HAP-1 (cell line): ENCODE results near the gene USP22.
"Not testable (repeated sequence)": the region's sequence is repeated elsewhere in the genome, so short reads cannot be mapped to it uniquely, and the experiment has no call there.

Experiments
- DNase-seq, 2 experiments: peaks; one replicate each; pipeline ENCODE4 v3.0.0-alpha.2; 2016 to 2020; ENCODE audit warnings: low spot score in 2 of 2
- H3K27me3 ChIP-seq: fragments of 250-450 bp; sonication (Bioruptor Pico); 2 replicates; pipeline ENCODE4 v1.5.1; 2020; ENCODE audit warnings: low read depth, mild to moderate bottlenecking, moderate library complexity
- H3K36me3 ChIP-seq: fragments of 250-450 bp; sonication (Bioruptor Pico); replicated peaks from 2 replicates; pipeline ENCODE4 v1.5.1; 2020; ENCODE audit warnings: mild to moderate bottlenecking
- H3K4me1 ChIP-seq: fragments of 250-450 bp; sonication (Bioruptor Pico); 2 replicates; pipeline ENCODE4 v1.5.1; 2020; ENCODE audit warnings: mild to moderate bottlenecking
- H3K4me3 ChIP-seq: fragments of 250-450 bp; sonication (Bioruptor Pico); 2 replicates; pipeline ENCODE4 v1.5.1; 2020; ENCODE audit warnings: mild to moderate bottlenecking, moderate library complexity
- H3K9me3 ChIP-seq: fragments of 250-450 bp; sonication (Bioruptor Pico); 2 replicates; pipeline ENCODE4 v1.5.1; 2020; ENCODE audit warnings: mild to moderate bottlenecking, moderate library complexity
- in situ Hi-C: fragments of 300-500 bp; cut with MboI; formaldehyde crosslinking; loops from 3 replicates; pipeline ENCODE4 v1.14.3; 2020; ENCODE audit warnings: low sequenced_read_pairs, inconsistent platforms, mixed read lengths

USP22 gene

GRCh38 chr17:20989991-20990855, 52.6 kb downstream of the USP22 start:
- Histone ChIP-seq H3K36me3 (no peaks in the 10 kb centered on the region), H3K9me3 (no peaks in the 10 kb centered on the region), H3K27me3 (no peaks in the 10 kb centered on the region), H3K4me3 (no peak overlapping the region), H3K4me1 (peaks cover 10% of the 10 kb centered on the region)
- in situ Hi-C loops, result loop anchor here (10.0 kb wide), 1 partner anchor 175 kb away; no protein-coding TSS in a partner anchor
- DNase-seq, result no peak

- no peaks in the 10 kb centered on the region for H3K27me3 ChIP-seq
- no peak overlapping the region for H3K4me3 ChIP-seq
- no peaks in the 10 kb centered on the region for H3K9me3 ChIP-seq
- H3K4me1 ChIP-seq, result peaks cover 10% of the 10 kb centered on the region
- H3K36me3 ChIP-seq, result no peaks in the 10 kb centered on the region
- in situ Hi-C loops, result no loop called here
- no peak for DNase-seq
Observed at GRCh38 chr17:20989481-20989880, 53.3 kb downstream of the USP22 start.

GRCh38 chr17:20988896-20989295, 53.9 kb downstream of the USP22 start:
- H3K9me3 ChIP-seq, result no peaks in the 10 kb centered on the region
- peaks cover 8% of the 10 kb centered on the region for H3K4me1 ChIP-seq
- in situ Hi-C loops, result no loop called here
- no peak overlapping the region for H3K4me3 ChIP-seq
- H3K36me3 ChIP-seq, result no peaks in the 10 kb centered on the region
- H3K27me3 ChIP-seq, result no peaks in the 10 kb centered on the region
- no peak for DNase-seq

- no peak for DNase-seq
- Histone ChIP-seq H3K36me3 (no peaks in the 10 kb centered on the region), H3K9me3 (no peaks in the 10 kb centered on the region), H3K4me3 (no peak overlapping the region), H3K4me1 (peaks cover under 1% of the 10 kb centered on the region), H3K27me3 (no peaks in the 10 kb centered on the region)
- in situ Hi-C loops, result no loop called here
Observed at GRCh38 chr17:20988001-20988636, 54.7 kb downstream of the USP22 start.

- Histone ChIP-seq H3K9me3 (no peaks in the 10 kb centered on the region), H3K4me1 (no peaks in the 10 kb centered on the region), H3K4me3 (no peak overlapping the region), H3K36me3 (no peaks in the 10 kb centered on the region), H3K27me3 (no peaks in the 10 kb centered on the region)
- DNase-seq, result no peak
- in situ Hi-C loops, result no loop called here
Observed at GRCh38 chr17:20987511-20987910, 55.3 kb downstream of the USP22 start.

- Histone ChIP-seq H3K4me3 (no peak overlapping the region), H3K4me1 (no peaks in the 10 kb centered on the region), H3K9me3 (no peaks in the 10 kb centered on the region), H3K27me3 (no peaks in the 10 kb centered on the region), H3K36me3 (no peaks in the 10 kb centered on the region)
- in situ Hi-C loops, result no loop called here
- DNase-seq, result no peak
Observed at GRCh38 chr17:20986767-20987510, 55.9 kb downstream of the USP22 start.

GRCh38 chr17:20983359-20983637, 59.5 kb downstream of the USP22 start:
- Histone ChIP-seq H3K4me3 (no peak overlapping the region), H3K36me3 (no peaks in the 10 kb centered on the region), H3K27me3 (no peaks in the 10 kb centered on the region; the same call in 1 of the 2 replicates), H3K4me1 (no peaks in the 10 kb centered on the region), H3K9me3 (no peaks in the 10 kb centered on the region)
- DNase-seq, result no peak
- in situ Hi-C loops, result no loop called here

- DNase-seq, result no peak
- no peaks in the 10 kb centered on the region for H3K36me3 ChIP-seq
- no peak overlapping the region for H3K4me3 ChIP-seq
- in situ Hi-C loops, result no loop called here
- no peaks in the 10 kb centered on the region; the same call in 1 of the 2 replicates for H3K27me3 ChIP-seq
- no peaks in the 10 kb centered on the region for H3K9me3 ChIP-seq
- no peaks in the 10 kb centered on the region for H3K4me1 ChIP-seq
Observed at GRCh38 chr17:20982589-20983358, 60.0 kb downstream of the USP22 start.

GRCh38 chr17:20981046-20981920, 61.5 kb downstream of the USP22 start:
- Histone ChIP-seq H3K27me3 (peaks cover 2% of the 10 kb centered on the region; the same call in 1 of the 2 replicates), H3K4me3 (no peak overlapping the region), H3K9me3 (no peaks in the 10 kb centered on the region), H3K36me3 (no peaks in the 10 kb centered on the region), H3K4me1 (no peaks in the 10 kb centered on the region)
- in situ Hi-C loops, result no loop called here
- no peak for DNase-seq

- Histone ChIP-seq H3K9me3 (no peaks in the 10 kb centered on the region), H3K36me3 (no peaks in the 10 kb centered on the region)
- in situ Hi-C loops, result no loop called here
Observed at GRCh38 chr17:20979792-20980083, 63.1 kb downstream of the USP22 start.

GRCh38 chr17:20979007-20979791, 63.6 kb downstream of the USP22 start:
- in situ Hi-C loops, H3K9me3 ChIP-seq, H3K4me1 ChIP-seq, H3K4me3 ChIP-seq, DNase-seq, H3K36me3 ChIP-seq, H3K27me3 ChIP-seq: not testable (repeated sequence)

More at GRCh38 chr17:20979792-20980083, 63.1 kb downstream of the USP22 start:
- Histone ChIP-seq H3K4me3 (no peak overlapping the region), H3K4me1 (no peaks in the 10 kb centered on the region), H3K27me3 (peaks cover 3% of the 10 kb centered on the region)
- no peak for DNase-seq

- H3K27me3 ChIP-seq, in situ Hi-C loops, DNase-seq, H3K4me3 ChIP-seq, H3K4me1 ChIP-seq, H3K36me3 ChIP-seq, H3K9me3 ChIP-seq: not testable (repeated sequence)
Observed at GRCh38 chr17:20977609-20978253, 65.1 kb downstream of the USP22 start.
